Measurements from ENCODE around the gene PTK7.

DNA sequence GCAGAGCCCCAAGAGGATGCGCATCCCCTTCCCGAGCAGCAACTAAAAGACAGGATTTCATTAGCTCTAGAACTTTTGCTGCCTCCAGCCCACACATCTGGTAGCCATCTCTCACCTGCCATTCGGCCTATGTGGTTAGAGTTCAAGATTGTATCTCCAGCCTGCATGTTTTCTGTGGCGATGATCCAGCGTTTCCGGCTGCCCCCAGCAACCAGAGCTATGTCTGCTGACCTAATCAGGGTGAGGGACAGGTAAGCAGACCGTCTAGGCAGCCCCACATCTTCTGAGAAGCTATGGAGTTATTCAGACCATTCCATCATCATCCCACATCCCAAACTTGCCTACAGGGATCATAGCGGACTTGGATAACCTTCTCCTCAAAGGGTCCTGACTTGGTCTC lies 20.1 kb upstream of the PTK7 start:
- TF ChIP-seq ZNF8 (CRISPR knock-in tag; IDR thresholded peaks at IDR 0.05) (no peak), PPARA (CRISPR knock-in tag; IDR thresholded peaks at IDR 0.05; ENCODE audit: borderline replicate concordance) (no peak), RARB (CRISPR knock-in tag; IDR thresholded peaks at IDR 0.05) (no peak), ISL1 (CRISPR knock-in tag; IDR thresholded peaks at IDR 0.05) (no peak)
- TF ChIP-seq, protein P1, sequence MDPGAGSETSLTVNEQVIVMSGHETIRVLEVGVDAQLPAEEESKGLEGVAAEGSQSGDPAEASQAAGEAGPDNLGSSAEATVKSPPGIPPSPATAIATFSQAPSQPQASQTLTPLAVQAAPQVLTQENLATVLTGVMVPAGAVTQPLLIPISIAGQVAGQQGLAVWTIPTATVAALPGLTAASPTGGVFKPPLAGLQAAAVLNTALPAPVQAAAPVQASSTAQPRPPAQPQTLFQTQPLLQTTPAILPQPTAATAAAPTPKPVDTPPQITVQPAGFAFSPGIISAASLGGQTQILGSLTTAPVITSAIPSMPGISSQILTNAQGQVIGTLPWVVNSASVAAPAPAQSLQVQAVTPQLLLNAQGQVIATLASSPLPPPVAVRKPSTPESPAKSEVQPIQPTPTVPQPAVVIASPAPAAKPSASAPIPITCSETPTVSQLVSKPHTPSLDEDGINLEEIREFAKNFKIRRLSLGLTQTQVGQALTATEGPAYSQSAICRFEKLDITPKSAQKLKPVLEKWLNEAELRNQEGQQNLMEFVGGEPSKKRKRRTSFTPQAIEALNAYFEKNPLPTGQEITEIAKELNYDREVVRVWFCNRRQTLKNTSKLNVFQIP (CRISPR knock-in tag; IDR thresholded peaks at IDR 0.05; ENCODE audit: borderline replicate concordance, low read depth), result no peak
- TF ChIP-seq, protein P2, sequence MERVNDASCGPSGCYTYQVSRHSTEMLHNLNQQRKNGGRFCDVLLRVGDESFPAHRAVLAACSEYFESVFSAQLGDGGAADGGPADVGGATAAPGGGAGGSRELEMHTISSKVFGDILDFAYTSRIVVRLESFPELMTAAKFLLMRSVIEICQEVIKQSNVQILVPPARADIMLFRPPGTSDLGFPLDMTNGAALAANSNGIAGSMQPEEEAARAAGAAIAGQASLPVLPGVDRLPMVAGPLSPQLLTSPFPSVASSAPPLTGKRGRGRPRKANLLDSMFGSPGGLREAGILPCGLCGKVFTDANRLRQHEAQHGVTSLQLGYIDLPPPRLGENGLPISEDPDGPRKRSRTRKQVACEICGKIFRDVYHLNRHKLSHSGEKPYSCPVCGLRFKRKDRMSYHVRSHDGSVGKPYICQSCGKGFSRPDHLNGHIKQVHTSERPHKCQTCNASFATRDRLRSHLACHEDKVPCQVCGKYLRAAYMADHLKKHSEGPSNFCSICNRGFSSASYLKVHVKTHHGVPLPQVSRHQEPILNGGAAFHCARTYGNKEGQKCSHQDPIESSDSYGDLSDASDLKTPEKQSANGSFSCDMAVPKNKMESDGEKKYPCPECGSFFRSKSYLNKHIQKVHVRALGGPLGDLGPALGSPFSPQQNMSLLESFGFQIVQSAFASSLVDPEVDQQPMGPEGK (CRISPR knock-in tag; IDR thresholded peaks at IDR 0.05; ENCODE audit: borderline replicate concordance), result no peak

Measured in SK-N-SH treated with all-trans-retinoic acid at 6 μM for 48 hours (cell line).